ENCODE measurements around the gene CD93. TPM values are rescaled to one million over a fixed set of nuclear protein-coding genes. Genes with fewer than 3 reads are reported as not detected.

Gene CD93
- total and polyA plus RNA-seq, 3 donors from 2014 or later = 9.4 to 14.8 (median 14.2) TPM

GRCh38 chr20:23114448-23115082, 28.4 kb upstream of the CD93 start:
- TF ChIP-seq POLR2A (IDR thresholded peaks at IDR 0.05) (no peak), CTCF (IDR thresholded peaks at IDR 0.05) (no peak)
- Histone ChIP-seq H3K27ac (no peak overlapping the region), H3K27me3 (no peaks in the 10 kb centered on the region), H3K4me1 (no peaks in the 10 kb centered on the region), H3K4me3 (no peak overlapping the region), H3K9me3 (no peaks in the 10 kb centered on the region), H3K36me3 (ENCODE audit: low read depth, missing control alignments) (no peaks in the 10 kb centered on the region)
- 80 to 92% methylated on average over 8 of the region's 8 CpGs for WGBS, 2 donors
- intact Hi-C loops (cut with DNase I; ENCODE audit: low total_unique reads) = no loop called here
- no peak for DNase-seq

GRCh38 chr20:23114018-23114417, 27.9 kb upstream of the CD93 start:
- WGBS, 2 donors = 44 to 61% methylated on average over 2 of the region's 2 CpGs
- peak; percentile 72 for DNase-seq
- Histone ChIP-seq H3K27me3 (no peaks in the 10 kb centered on the region), H3K4me1 (no peaks in the 10 kb centered on the region), H3K36me3 (ENCODE audit: low read depth, missing control alignments) (no peaks in the 10 kb centered on the region), H3K4me3 (no peak overlapping the region), H3K27ac (no peak overlapping the region), H3K9me3 (no peaks in the 10 kb centered on the region)
- TF ChIP-seq CTCF (IDR thresholded peaks at IDR 0.05) (no peak), POLR2A (IDR thresholded peaks at IDR 0.05) (no peak)
- intact Hi-C loops (cut with DNase I; ENCODE audit: low total_unique reads) = no loop called here

- H3K4me3 ChIP-seq = no peak overlapping the region
- H3K27me3 ChIP-seq = no peaks in the 10 kb centered on the region
- H3K36me3 ChIP-seq (ENCODE audit: low read depth, missing control alignments) = no peaks in the 10 kb centered on the region
- H3K27ac ChIP-seq = no peak overlapping the region
- WGBS, 2 donors = 60 to 88% methylated on average over 1 of the region's 1 CpG
- no peaks in the 10 kb centered on the region for H3K9me3 ChIP-seq
- no peak for TF ChIP-seq CTCF (IDR thresholded peaks at IDR 0.05)
- no peaks in the 10 kb centered on the region for H3K4me1 ChIP-seq
- no peak for DNase-seq
- intact Hi-C loops (cut with DNase I; ENCODE audit: low total_unique reads) = no loop called here
Measured at GRCh38 chr20:23112595-23112994, 26.5 kb upstream of the CD93 start.

GRCh38 chr20:23111944-23112342, 25.8 kb upstream of the CD93 start:
- H3K4me3 ChIP-seq = no peak overlapping the region
- no peak for DNase-seq
- H3K27ac ChIP-seq = no peak overlapping the region
- no peaks in the 10 kb centered on the region for H3K36me3 ChIP-seq (ENCODE audit: low read depth, missing control alignments)
- WGBS, 2 donors = 90 to 95% methylated on average over 5 to 9 of the region's 9 CpGs
- intact Hi-C loops (cut with DNase I; ENCODE audit: low total_unique reads) = no loop called here
- H3K4me1 ChIP-seq = no peaks in the 10 kb centered on the region
- no peaks in the 10 kb centered on the region for H3K27me3 ChIP-seq
- H3K9me3 ChIP-seq = no peaks in the 10 kb centered on the region
- TF ChIP-seq CTCF (IDR thresholded peaks at IDR 0.05) = no peak
- TF ChIP-seq POLR2A (IDR thresholded peaks at IDR 0.05) = no peak

- TF ChIP-seq POLR2A (IDR thresholded peaks at IDR 0.05) = no peak
- TF ChIP-seq CTCF (IDR thresholded peaks at IDR 0.05) = no peak
- H3K27me3 ChIP-seq = no peaks in the 10 kb centered on the region
- no peaks in the 10 kb centered on the region for H3K9me3 ChIP-seq
- H3K4me1 ChIP-seq = no peaks in the 10 kb centered on the region
- intact Hi-C loops (cut with DNase I; ENCODE audit: low total_unique reads) = no loop called here
- no peak for DNase-seq
- WGBS, 2 donors = 94 to 95% methylated on average over 8 to 16 of the region's 16 CpGs
- no peak overlapping the region for H3K4me3 ChIP-seq
- no peak overlapping the region for H3K27ac ChIP-seq
- H3K36me3 ChIP-seq (ENCODE audit: low read depth, missing control alignments) = no peaks in the 10 kb centered on the region
Measured at GRCh38 chr20:23111307-23111943, 25.3 kb upstream of the CD93 start.

Measured in testis (tissue), 3 donors.